HCT116 (cell line): ENCODE data around the gene SET. TPM values are rescaled to one million over a fixed set of nuclear protein-coding genes. Genes with fewer than 3 reads are reported as not detected.

Source experiments
- ATAC-seq: fragments of 200-7000 bp; cut with Tn5 transposase; 2 replicates; pipeline ENCODE4 v1.9.1; 2020; ENCODE audit warnings: mild to moderate bottlenecking, moderate library complexity
- BruUV-seq: library from RNA; stranded (reverse); fragments of 400-500 nt; replicated peaks from 2 replicates; lab custom pipeline; 2021; lab: Mats Ljungman, UMichigan
- CTCF ChIA-PET: fragments of 300-600 bp; sonication (Branson Sonifier 250); formaldehyde crosslinking; loops from one replicate; lab custom pipeline; 2021; ENCODE audit warnings: antibody characterized with exemption; lab: Charles Lee
- POLR2A ChIA-PET: fragments of 300-600, 350-600 bp; sonication (Branson Sonifier 250); formaldehyde crosslinking; loops from one replicate; lab custom pipeline; 2021; ENCODE audit warnings: antibody characterized with exemption; lab: Charles Lee
- RAD21 ChIA-PET, 2 experiments: fragments of 300-600 bp; sonication (Branson Sonifier 250); formaldehyde crosslinking; loops; one replicate each; lab custom pipeline; 2023; ENCODE audit warnings: low total read pairs in 2 of 2; ENCODE audit not compliant: uncharacterized antibody in 2 of 2, unreplicated experiment in 2 of 2, low non-redundant PET in 1 of 2; lab: Charles Lee
- DNase-seq: peaks from one replicate; pipeline ENCODE4 v3.0.0-alpha.2; 2010; ENCODE audit warnings: low read depth, low spot score
- H2AFZ ChIP-seq: fragments of 200-600 bp; shearing (Covaris generic), sonication (generic); 2 replicates; pipeline ENCODE4 v1.6.1; 2017; ENCODE audit warnings: low read depth, mixed run types, mixed read lengths, antibody characterized with exemption, low read length; ENCODE audit not compliant: poor library complexity, severe bottlenecking
- H3K27ac ChIP-seq: 2 replicates; pipeline ENCODE4 v1.5.1; 2012; ENCODE audit warnings: low read depth, low read length
- H3K27me3 ChIP-seq: fragments of 200-600 bp; sonication (generic); 2 replicates; pipeline ENCODE4 v1.6.1; 2016; ENCODE audit warnings: mixed run types, low read length, mixed read lengths; ENCODE audit not compliant: insufficient read depth
- H3K36me3 ChIP-seq, 2 experiments: fragments of 200-500 bp in 1 of 2; fragments of 200-600 bp in 1 of 2; sonication (Bioruptor generic) in 1 of 2; sonication (generic) in 1 of 2; 2 replicates each; pipeline versions ENCODE4 v1.5.1 to v1.6.1; 2014 to 2016; ENCODE audit warnings: low read length in 2 of 2, inconsistent platforms in 1 of 2, mixed read lengths in 1 of 2, mixed run types in 1 of 2; ENCODE audit not compliant: insufficient read depth in 2 of 2, control insufficient read depth in 1 of 2
- H3K4me1 ChIP-seq, 2 experiments: fragments of 200-600 bp in 1 of 2; sonication (generic) in 1 of 2; 2 replicates each; pipeline versions ENCODE4 v1.5.1 to v1.6.1; 2012 to 2017; ENCODE audit warnings: low read length in 2 of 2, inconsistent platforms in 1 of 2, mild to moderate bottlenecking in 1 of 2, mixed read lengths in 1 of 2, mixed run types in 1 of 2, moderate library complexity in 1 of 2; ENCODE audit not compliant: insufficient read depth in 2 of 2, control insufficient read depth in 1 of 2
- H3K4me2 ChIP-seq: fragments of 200-600 bp; sonication (generic); 2 replicates; pipeline ENCODE4 v1.6.1; 2017; ENCODE audit warnings: mixed run types, low read length, mixed read lengths
- H3K4me3 ChIP-seq, 2 experiments: fragments of 200-600 bp in 1 of 2; sonication (generic) in 1 of 2; replicated peaks in 1 of 2; 2 replicates each; pipeline ENCODE4 v1.5.1; 2011 to 2016; ENCODE audit warnings: low read length in 2 of 2, control low read depth in 1 of 2, low read depth in 1 of 2, mild to moderate bottlenecking in 1 of 2, mixed read lengths in 1 of 2, mixed run types in 1 of 2
- H3K79me2 ChIP-seq: fragments of 200-600 bp; sonication (generic); 2 replicates; pipeline ENCODE4 v1.6.1; 2017; ENCODE audit warnings: mild to moderate bottlenecking, mixed run types, low read length, moderate library complexity, mixed read lengths; ENCODE audit not compliant: insufficient read depth
- H3K9ac ChIP-seq: fragments of 200-600 bp; sonication (generic); 2 replicates; pipeline ENCODE4 v1.6.1; 2016; ENCODE audit warnings: low read length, mixed read lengths
- H3K9me2 ChIP-seq: fragments of 200-600 bp; sonication (generic), shearing (Covaris generic); 2 replicates; pipeline ENCODE4 v1.6.1; 2017; ENCODE audit warnings: mixed run types, mild to moderate bottlenecking, moderate library complexity; ENCODE audit not compliant: insufficient read depth
- H3K9me3 ChIP-seq, 2 experiments: fragments of 200-500 bp in 1 of 2; fragments of 200-600 bp in 1 of 2; sonication (Bioruptor generic) in 1 of 2; sonication (generic) in 1 of 2; 2 replicates each; pipeline ENCODE4 v1.6.1; 2014 to 2017; ENCODE audit warnings: low read length in 2 of 2, mixed read lengths in 2 of 2, inconsistent platforms in 1 of 2, low read depth in 1 of 2, mild to moderate bottlenecking in 1 of 2, mixed run types in 1 of 2, moderate library complexity in 1 of 2; ENCODE audit not compliant: control insufficient read depth in 1 of 2, insufficient read depth in 1 of 2
- H4K20me1 ChIP-seq: fragments of 200-600 bp; sonication (generic), shearing (Covaris generic); 2 replicates; pipeline ENCODE4 v1.6.1; 2017; ENCODE audit warnings: mixed run types, mild to moderate bottlenecking, moderate library complexity; ENCODE audit not compliant: insufficient read depth
- CBX3 ChIP-seq: IDR thresholded peaks from 2 replicates; pipeline ENCODE4 v1.6.1; 2012; ENCODE audit warnings: low read depth
- CEBPB ChIP-seq: IDR thresholded peaks from 2 replicates; pipeline ENCODE4 v1.6.1; 2012; ENCODE audit warnings: low read depth
- EZH2 ChIP-seq: fragments of 200-600 bp; sonication (generic); IDR thresholded peaks from 2 replicates; pipeline ENCODE4 v1.6.1; 2017; ENCODE audit warnings: antibody characterized with exemption, mixed run types
- FOSL1 ChIP-seq: IDR thresholded peaks from 2 replicates; pipeline ENCODE4 v1.6.1; 2012; ENCODE audit warnings: low read depth
- POLR2A ChIP-seq: IDR thresholded peaks from 2 replicates; pipeline ENCODE4 v1.7.0; 2011; ENCODE audit warnings: borderline replicate concordance; ENCODE audit not compliant: insufficient read depth, insufficient read length; ENCODE audit errors: extremely low read depth
- REST ChIP-seq: IDR thresholded peaks from 2 replicates; pipeline ENCODE4 v1.6.1; 2012; ENCODE audit warnings: low read depth
- SP1 ChIP-seq: IDR thresholded peaks from 2 replicates; pipeline ENCODE4 v1.6.1; 2012; ENCODE audit warnings: low read depth
- SRF ChIP-seq: IDR thresholded peaks from 2 replicates; pipeline ENCODE4 v1.6.1; 2012; ENCODE audit warnings: low read depth
- YY1 ChIP-seq: IDR thresholded peaks from 2 replicates; pipeline ENCODE4 v1.6.1; 2011; ENCODE audit warnings: low read length, low read depth, moderate library complexity, mild to moderate bottlenecking; ENCODE audit not compliant: insufficient replicate concordance; ENCODE audit errors: extremely low read depth
- ZBTB33 ChIP-seq: IDR thresholded peaks from 2 replicates; pipeline ENCODE4 v1.6.1; 2011; ENCODE audit warnings: mild to moderate bottlenecking, low read length, moderate library complexity; ENCODE audit not compliant: insufficient replicate concordance; ENCODE audit errors: extremely low read depth
- ZNF274 ChIP-seq: fragments of 200-500 bp; sonication (Bioruptor generic); IDR thresholded peaks from 2 replicates; pipeline ENCODE4 v1.6.1; 2014; ENCODE audit warnings: mild to moderate bottlenecking, low read depth, low read length, inconsistent platforms
- intact Hi-C: fragments of 100-400 bp; cut with micrococcal nuclease; formaldehyde crosslinking; loops from 2 replicates; pipeline ENCODE4 v1.10.0; 2022
- total RNA-seq: library from RNA; stranded (reverse); gene quantifications from one replicate; pipeline ENCODE4 v1.2.1, GENCODE V29; 2021; ENCODE audit not compliant: unreplicated experiment

SET gene
- total RNA-seq, 1 experiment from 2014 or later: 595 TPM

GRCh38 chr9:128705051-128705965 is 16.3 kb downstream of the SET start (continued):
- TF ChIP-seq YY1: no peak
- TF ChIP-seq POLR2A: no peak
- no peak for TF ChIP-seq REST
- TF ChIP-seq FOSL1: no peak

- BruUV-seq: no TSS peak
- CTCF ChIA-PET: no interaction called here
- Histone ChIP-seq H4K20me1 (no peaks in the 10 kb centered on the region), H3K4me1 (peaks cover 9 to 23% of the 10 kb centered on the region in 2 experiments), H3K27ac (no peak overlapping the region), H3K36me3 (peaks cover 4 to 17% of the 10 kb centered on the region in 2 experiments; a peak in 2 of 4 replicates), H3K9ac (no peak overlapping the region), H3K4me3 (no peak overlapping the region), H3K9me2 (no peaks in the 10 kb centered on the region), H3K79me2 (peaks cover 25% of the 10 kb centered on the region), H2AFZ (no peak overlapping the region), H3K27me3 (no peaks in the 10 kb centered on the region), H3K4me2 (no peak overlapping the region), H3K9me3 (no peaks in the 10 kb centered on the region)
- TF ChIP-seq CBX3: no peak
- TF ChIP-seq FOSL1: no peak
- no peak for TF ChIP-seq ZNF274
- TF ChIP-seq ZBTB33: no peak
- TF ChIP-seq SRF: no peak
- no peak for TF ChIP-seq CEBPB
- no peak for TF ChIP-seq YY1
- no peak for TF ChIP-seq EZH2
- no peak for TF ChIP-seq POLR2A
- TF ChIP-seq SP1: no peak
- RAD21 ChIA-PET: no interaction called here
- ATAC-seq (no peak), DNase-seq (no peak)
- POLR2A ChIA-PET: no interaction called here
- intact Hi-C loops: no loop called here
These were observed 17.0 kb downstream of the SET start for GRCh38 chr9:128706045-128706444.
